Measurements from ENCODE around the gene NME7. TPM values are rescaled to one million over a fixed set of nuclear protein-coding genes. Genes with fewer than 3 reads are reported as not detected.
A peak's percentile ranks its signal among the peaks of the same experiment; 100 is the strongest.

The NME7 gene
- total RNA-seq, 4 donors from 2014 or later: 3.7 to 8.4 (median 5.5) TPM

DNA sequence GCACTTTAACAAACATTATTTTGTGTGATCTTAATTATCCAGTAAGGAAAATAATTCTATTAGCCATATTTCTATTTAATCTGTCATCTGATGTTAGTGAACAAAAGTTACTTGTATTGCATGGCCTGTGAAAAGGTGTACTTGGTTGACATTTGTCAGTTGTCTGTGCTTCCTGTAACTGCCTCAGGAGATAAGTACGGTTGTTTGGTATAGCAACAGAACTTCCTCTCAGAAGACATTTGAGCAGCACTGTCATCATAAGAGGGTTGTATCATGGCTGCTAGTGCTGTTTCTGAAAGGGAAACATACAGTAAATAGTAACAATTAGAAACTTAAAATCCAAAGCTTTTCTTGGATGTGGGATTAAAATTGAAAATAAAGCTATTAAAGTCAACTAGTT is 3.8 kb upstream of the NME7 start:
- ATAC-seq: no peak
- intact Hi-C loops (cut with DNase I; ENCODE audit: low total_unique reads) (no loop called here), in situ Hi-C loops (cut with MboI; ENCODE audit: low sequenced_read_pairs in 4 of 4) (loop anchor here in 1 of 4 donors (10.0 kb wide), 1 partner anchor 173 kb away; no protein-coding TSS in a partner anchor)
- no peaks in the 10 kb centered on the region for H3K9me3 ChIP-seq
- no peaks in the 10 kb centered on the region for H3K27me3 ChIP-seq
- TF ChIP-seq CTCF (IDR thresholded peaks at IDR 0.05 in 4 of 5, conservative IDR thresholded peaks at IDR 0.05 in 1 of 5) (no peak), POLR2A (IDR thresholded peaks at IDR 0.05) (no peak)
- peaks cover 15 to 18% of the 10 kb centered on the region in 2 donors for H3K4me1 ChIP-seq
- peaks cover 0 to 38% of the 10 kb centered on the region in 2 donors for H3K36me3 ChIP-seq
- H3K27ac ChIP-seq: no peak overlapping the region
- H3K4me3 ChIP-seq: no peak overlapping the region
- no peak for DNase-seq

GRCh38 chr1:169368406-169368769 is 791 bp upstream of the NME7 start:
- TF ChIP-seq CTCF (IDR thresholded peaks at IDR 0.05 in 4 of 5, conservative IDR thresholded peaks at IDR 0.05 in 1 of 5) (no peak), POLR2A (IDR thresholded peaks at IDR 0.05) (no peak)
- DNase-seq (no peak), ATAC-seq (peak; percentile 6 to 27)
- in situ Hi-C loops (cut with MboI; ENCODE audit: low sequenced_read_pairs in 4 of 4): loop anchor here in 3 of 4 donors (5.0 to 10.0 kb wide), 3 partner anchors 116 to 176 kb away; partner anchors contain the start of gene SLC19A2 (in 1 of the 3)
- peak overlapping the region; percentile 66 to 90 (median 74) for H3K4me3 ChIP-seq
- H3K27me3 ChIP-seq: no peaks in the 10 kb centered on the region
- intact Hi-C loops (cut with DNase I; ENCODE audit: low total_unique reads): loop anchor here (2.0 to 5.0 kb wide), 2 partner anchors 262 to 761 kb away; partner anchors contain the start of gene ATP1B1
- H3K4me1 ChIP-seq: peaks cover 15 to 18% of the 10 kb centered on the region in 2 donors
- peaks cover 0 to 34% of the 10 kb centered on the region in 2 donors for H3K36me3 ChIP-seq
- no peaks in the 10 kb centered on the region for H3K9me3 ChIP-seq
- peak overlapping the region; percentile 80 to 89 (median 86) for H3K27ac ChIP-seq

- intact Hi-C loops (cut with DNase I; ENCODE audit: low total_unique reads): loop anchor here (1.0 to 5.0 kb wide), 4 partner anchors 118 to 760 kb away; partner anchors contain the start of genes METTL18 and SLC19A2
- Histone ChIP-seq H3K4me3 (peak overlapping the region; percentile 66 to 90 (median 74)), H3K4me1 (peaks cover 15 to 18% of the 10 kb centered on the region in 2 donors), H3K9me3 (no peaks in the 10 kb centered on the region), H3K27ac (peak overlapping the region; percentile 80 to 89 (median 86)), H3K36me3 (peaks cover 0 to 26% of the 10 kb centered on the region in 2 donors), H3K27me3 (no peaks in the 10 kb centered on the region)
- TF ChIP-seq CTCF (IDR thresholded peaks at IDR 0.05 in 4 of 5, conservative IDR thresholded peaks at IDR 0.05 in 1 of 5): no peak
- TF ChIP-seq POLR2A (IDR thresholded peaks at IDR 0.05): no peak
- no peak for DNase-seq
- in situ Hi-C loops (cut with MboI; ENCODE audit: low sequenced_read_pairs in 4 of 4): loop anchor here in 3 of 4 donors (5.0 to 10.0 kb wide), 3 partner anchors 118 to 178 kb away; partner anchors contain the start of gene SLC19A2 (in 1 of the 3)
- peak in 1 of 2 donors; percentile 15 for ATAC-seq
Observed at GRCh38 chr1:169367096-169367685, 406 bp downstream of the NME7 start.

DNA sequence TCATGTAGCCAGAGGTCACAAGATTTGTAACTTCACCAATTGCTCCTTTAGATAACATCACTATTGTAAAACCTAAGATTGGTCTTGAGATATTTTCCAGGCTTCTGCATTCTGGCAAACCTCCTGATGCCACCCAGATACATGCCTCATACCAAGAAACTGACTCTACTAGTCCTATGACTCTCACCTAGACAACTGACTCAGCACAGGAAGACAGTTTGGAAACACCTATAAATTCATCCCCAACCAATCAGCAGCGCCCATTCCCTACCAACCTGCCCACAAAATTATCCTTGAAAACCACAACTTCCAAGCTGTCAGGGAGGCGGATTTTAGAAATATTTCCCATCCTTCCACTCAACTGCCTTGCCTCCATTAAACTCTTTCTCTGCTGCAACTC is 2.6 kb downstream of the NME7 start:
- Histone ChIP-seq H3K9me3 (no peaks in the 10 kb centered on the region), H3K27me3 (no peaks in the 10 kb centered on the region), H3K36me3 (peaks cover 0 to 5% of the 10 kb centered on the region in 2 donors), H3K4me1 (peaks cover 15 to 18% of the 10 kb centered on the region in 2 donors), H3K4me3 (no peak overlapping the region), H3K27ac (no peak overlapping the region)
- TF ChIP-seq CTCF (IDR thresholded peaks at IDR 0.05 in 4 of 5, conservative IDR thresholded peaks at IDR 0.05 in 1 of 5) (no peak), POLR2A (IDR thresholded peaks at IDR 0.05) (no peak)
- no peak for DNase-seq
- no peak for ATAC-seq
- intact Hi-C loops (cut with DNase I; ENCODE audit: low total_unique reads) (loop anchor here (5.0 kb wide), 1 partner anchor 758 kb away; no protein-coding TSS in a partner anchor), in situ Hi-C loops (cut with MboI; ENCODE audit: low sequenced_read_pairs in 4 of 4) (loop anchor here in 3 of 4 donors (5.0 to 10.0 kb wide), 3 partner anchors 120 to 180 kb away; partner anchors contain the start of gene SLC19A2 (in 1 of the 3))

All from gastrocnemius medialis (tissue), 4 donors.